ENCODE data around the gene AGPAT1.

AGPAT1 gene

GRCh38 chr6:32183483-32184083 lies 7.7 kb upstream of the AGPAT1 start:
- TF ChIP-seq CTCF (conservative IDR thresholded peaks at IDR 0.05; ENCODE audit: low read length): no peak

GRCh38 chr6:32183030-32183429 lies 7.1 kb upstream of the AGPAT1 start:
- DNase-seq (ENCODE audit: low read depth): no peak
- TF ChIP-seq CTCF (conservative IDR thresholded peaks at IDR 0.05; ENCODE audit: low read length): no peak
- no peak overlapping the region for H3K4me3 ChIP-seq (ENCODE audit: low read length)

More at GRCh38 chr6:32183483-32184083, 7.7 kb upstream of the AGPAT1 start:
- DNase-seq (ENCODE audit: low read depth): no peak
- no peak overlapping the region for H3K4me3 ChIP-seq (ENCODE audit: low read length)

- TF ChIP-seq CTCF (conservative IDR thresholded peaks at IDR 0.05; ENCODE audit: low read length): no peak
- no peak overlapping the region for H3K4me3 ChIP-seq (ENCODE audit: low read length)
Measured at GRCh38 chr6:32182555-32182981, 6.7 kb upstream of the AGPAT1 start.

GRCh38 chr6:32181915-32182529 lies 6.1 kb upstream of the AGPAT1 start:
- no peak overlapping the region for H3K4me3 ChIP-seq (ENCODE audit: low read length)
- TF ChIP-seq CTCF (conservative IDR thresholded peaks at IDR 0.05; ENCODE audit: low read length): no peak
- no peak for DNase-seq (ENCODE audit: low read depth)

More at GRCh38 chr6:32182555-32182981, 6.7 kb upstream of the AGPAT1 start:
- DNase-seq (ENCODE audit: low read depth): no peak

GRCh38 chr6:32181148-32181702 lies 5.3 kb upstream of the AGPAT1 start:
- no peak overlapping the region for H3K4me3 ChIP-seq (ENCODE audit: low read length)
- DNase-seq (ENCODE audit: low read depth): no peak
- no peak for TF ChIP-seq CTCF (conservative IDR thresholded peaks at IDR 0.05; ENCODE audit: low read length)

GRCh38 chr6:32179766-32180405 lies 4.0 kb upstream of the AGPAT1 start:
- no peak for DNase-seq (ENCODE audit: low read depth)
- no peak for TF ChIP-seq CTCF (conservative IDR thresholded peaks at IDR 0.05; ENCODE audit: low read length)
- no peak overlapping the region for H3K4me3 ChIP-seq (ENCODE audit: low read length)
